H9 (cell line): ENCODE results near the gene CCBE1. TPM values are rescaled to one million over a fixed set of nuclear protein-coding genes. Genes with fewer than 3 reads are reported as not detected.

Experiments used
- DNase-seq: peaks from one replicate; pipeline ENCODE4 v3.0.0-alpha.2; 2017
- H2AFZ ChIP-seq: one replicate; pipeline ENCODE4 v1.6.1; 2013; ENCODE audit warnings: mild to moderate bottlenecking, low read length, control low read depth, moderate library complexity
- H2AK5ac ChIP-seq: 2 replicates; pipeline ENCODE4 v1.6.1; 2013; ENCODE audit warnings: low read length, control low read depth, mixed read lengths; ENCODE audit not compliant: insufficient read length
- H2BK120ac ChIP-seq: one replicate; pipeline ENCODE4 v1.6.1; 2013; ENCODE audit warnings: low read depth, mild to moderate bottlenecking, low read length, control low read depth, inconsistent platforms; ENCODE audit not compliant: poor library complexity, severe bottlenecking
- H2BK12ac ChIP-seq: 2 replicates; pipeline ENCODE4 v1.6.1; 2013; ENCODE audit warnings: low read length, control low read depth, mixed read lengths, low read depth; ENCODE audit not compliant: insufficient read length
- H2BK15ac ChIP-seq: 2 replicates; pipeline ENCODE4 v1.6.1; 2013; ENCODE audit warnings: low read depth, low read length, control low read depth
- H2BK20ac ChIP-seq: one replicate; pipeline ENCODE4 v1.6.1; 2013; ENCODE audit warnings: low read depth, mild to moderate bottlenecking, low read length, control low read depth, inconsistent platforms; ENCODE audit not compliant: poor library complexity, severe bottlenecking
- H2BK5ac ChIP-seq: 2 replicates; pipeline ENCODE4 v1.6.1; 2013; ENCODE audit warnings: low read length, control low read depth, mixed read lengths; ENCODE audit not compliant: insufficient read length
- H3K14ac ChIP-seq: 2 replicates; pipeline ENCODE4 v1.6.1; 2013; ENCODE audit warnings: low read length, control low read depth; ENCODE audit not compliant: insufficient read depth
- H3K18ac ChIP-seq: 2 replicates; pipeline ENCODE4 v1.6.1; 2013; ENCODE audit warnings: low read depth, mild to moderate bottlenecking, mixed read lengths, low read length, control low read depth; ENCODE audit not compliant: insufficient read length
- H3K23ac ChIP-seq: 2 replicates; pipeline ENCODE4 v1.6.1; 2013; ENCODE audit warnings: low read length, control low read depth, mixed read lengths, low read depth; ENCODE audit not compliant: insufficient read length
- H3K23me2 ChIP-seq: 2 replicates; pipeline ENCODE4 v1.6.1; 2013; ENCODE audit warnings: low read depth, mild to moderate bottlenecking, mixed read lengths, low read length, control low read depth; ENCODE audit not compliant: insufficient read length, poor library complexity, severe bottlenecking
- H3K27ac ChIP-seq: 2 replicates; pipeline ENCODE4 v1.5.1; 2013; ENCODE audit warnings: low read length, control low read depth, mixed read lengths, low read depth; ENCODE audit not compliant: insufficient read length
- H3K27me3 ChIP-seq: 2 replicates; pipeline ENCODE4 v1.6.1; 2013; ENCODE audit warnings: low read length, control low read depth, inconsistent platforms; ENCODE audit not compliant: insufficient read depth
- H3K4ac ChIP-seq: 2 replicates; pipeline ENCODE4 v1.6.1; 2013; ENCODE audit warnings: low read depth, mild to moderate bottlenecking, control low read depth, inconsistent platforms, low read length, moderate library complexity
- H3K4me1 ChIP-seq: 2 replicates; pipeline ENCODE4 v1.6.1; 2013; ENCODE audit warnings: low read length, control low read depth, inconsistent platforms; ENCODE audit not compliant: insufficient read depth
- H3K4me2 ChIP-seq: 2 replicates; pipeline ENCODE4 v1.6.1; 2013; ENCODE audit warnings: low read length, control low read depth, mixed read lengths; ENCODE audit not compliant: insufficient read length, insufficient read depth
- H3K56ac ChIP-seq: 2 replicates; pipeline ENCODE4 v1.6.1; 2013; ENCODE audit warnings: low read depth, mild to moderate bottlenecking, mixed read lengths, low read length, control low read depth; ENCODE audit not compliant: insufficient read length
- H3K79me1 ChIP-seq: 2 replicates; pipeline ENCODE4 v1.6.1; 2013; ENCODE audit warnings: low read depth, mild to moderate bottlenecking, moderate library complexity, low read length, control low read depth, inconsistent platforms; ENCODE audit not compliant: insufficient read depth, poor library complexity, severe bottlenecking
- H3K79me2 ChIP-seq: 2 replicates; pipeline ENCODE4 v1.6.1; 2013; ENCODE audit warnings: low read length, control low read depth, inconsistent platforms; ENCODE audit not compliant: insufficient read depth
- H3K9ac ChIP-seq: 2 replicates; pipeline ENCODE4 v1.6.1; 2013; ENCODE audit warnings: low read length, control low read depth, mixed read lengths; ENCODE audit not compliant: insufficient read length; ENCODE audit errors: extremely low read depth
- H3K9me3 ChIP-seq: one replicate; pipeline ENCODE4 v1.6.1; 2013; ENCODE audit warnings: low read depth, low read length, inconsistent platforms; ENCODE audit not compliant: control insufficient read depth
- H3T11ph ChIP-seq: one replicate; pipeline ENCODE4 v1.6.1; 2013; ENCODE audit warnings: mild to moderate bottlenecking, low read length, control low read depth, inconsistent platforms
- H4K20me1 ChIP-seq: one replicate; pipeline ENCODE4 v1.6.1; 2013; ENCODE audit not compliant: control insufficient read depth, insufficient read length, insufficient read depth
- H4K5ac ChIP-seq: 2 replicates; pipeline ENCODE4 v1.6.1; 2013; ENCODE audit warnings: low read depth, mild to moderate bottlenecking, mixed read lengths, low read length, control low read depth; ENCODE audit not compliant: insufficient read length
- H4K8ac ChIP-seq: replicated peaks from 2 replicates; pipeline ENCODE4 v1.6.1; 2013; ENCODE audit warnings: low read length, control low read depth, mixed read lengths, low read depth; ENCODE audit not compliant: insufficient read length
- H4K91ac ChIP-seq: 2 replicates; pipeline ENCODE4 v1.6.1; 2013; ENCODE audit warnings: low read depth, mild to moderate bottlenecking, moderate library complexity, mixed read lengths, low read length, control low read depth; ENCODE audit not compliant: insufficient read length
- H3K27ac Mint-ChIP-seq, 3 experiments: 2 replicates in 2 of 3; 3 replicates in 1 of 3; pipeline ENCODE4 v1.8.0; 2020 to 2021; ENCODE audit warnings: mixed read lengths in 3 of 3, mild to moderate bottlenecking in 1 of 3, moderate library complexity in 1 of 3
- H3K27me3 Mint-ChIP-seq: 2 replicates; pipeline ENCODE4 v1.8.0; 2021; ENCODE audit warnings: low read depth, mild to moderate bottlenecking, moderate library complexity, mixed read lengths
- H3K36me3 Mint-ChIP-seq, 3 experiments: 2 replicates in 2 of 3; 3 replicates in 1 of 3; pipeline ENCODE4 v1.8.0; 2020 to 2021; ENCODE audit warnings: low read depth in 3 of 3, mixed read lengths in 3 of 3; ENCODE audit not compliant: insufficient read depth in 1 of 3
- H3K4me1 Mint-ChIP-seq, 2 experiments: 2 replicates each; pipeline ENCODE4 v1.8.0; 2020; ENCODE audit warnings: mixed read lengths in 2 of 2
- H3K4me3 Mint-ChIP-seq, 2 experiments: 2 replicates in 1 of 2; 3 replicates in 1 of 2; pipeline ENCODE4 v1.8.0; 2020 to 2021; ENCODE audit warnings: mild to moderate bottlenecking in 2 of 2, mixed read lengths in 2 of 2, moderate library complexity in 1 of 2
- H3K9me3 Mint-ChIP-seq, 2 experiments: 2 replicates in 1 of 2; 3 replicates in 1 of 2; pipeline ENCODE4 v1.8.0; 2020; ENCODE audit warnings: mild to moderate bottlenecking in 2 of 2, mixed read lengths in 2 of 2, moderate library complexity in 1 of 2
- CTCF ChIP-seq: fragments of 200-600 bp; sonication (generic); conservative IDR thresholded peaks from 3 replicates; pipeline ENCODE4 v1.8.0; 2021; ENCODE audit warnings: antibody characterized with exemption, mild to moderate bottlenecking
- WGBS: extraction: QIAGEN DNeasy Blood & Tissue Kit; methylation state at CpG from one replicate; pipeline ENCODE4 v1.1.7; 2013; ENCODE audit warnings: missing lambda C conversion rate, low lambda C conversion rate, mixed read lengths; ENCODE audit not compliant: insufficient read length; ENCODE audit errors: extremely low coverage; 5-methylcytosine and 5-hydroxymethylcytosine counted together
- total RNA-seq: library from RNA; stranded (reverse); gene quantifications from 2 replicates; pipeline ENCODE4 v1.2.1, GENCODE V29; 2021

CCBE1 gene
- total RNA-seq, 1 experiment from 2014 or later: 0.39 TPM

- Histone ChIP-seq H3K79me2 (no peaks in the 10 kb centered on the region), H3K56ac (no peak overlapping the region), H4K8ac (no peak overlapping the region), H3K79me1 (no peaks in the 10 kb centered on the region), H3K18ac (no peak overlapping the region), H2BK12ac (no peak overlapping the region), H2BK120ac (no peak overlapping the region), H2AK5ac (no peak overlapping the region), H4K5ac (no peak overlapping the region), H3K27me3 (no peaks in the 10 kb centered on the region), H2BK5ac (no peak overlapping the region), H3K23ac (no peak overlapping the region), H2BK20ac (no peak overlapping the region), H3T11ph (no peak overlapping the region), H2AFZ (no peak overlapping the region), H3K27ac (no peak overlapping the region), H3K23me2 (no peaks in the 10 kb centered on the region), H4K20me1 (no peaks in the 10 kb centered on the region), H4K91ac (no peak overlapping the region), H3K9ac (no peak overlapping the region), H3K14ac (no peak overlapping the region), H3K4ac (no peak overlapping the region), H3K4me2 (no peak overlapping the region), H2BK15ac (no peak overlapping the region), H3K4me1 (no peaks in the 10 kb centered on the region), H3K9me3 (no peaks in the 10 kb centered on the region)
- Mint-ChIP-seq H3K27me3 (peaks cover 6% of the 10 kb centered on the region), H3K36me3 (no peaks in the 10 kb centered on the region; a peak in 1 of 7 replicates), H3K9me3 (no peaks in the 10 kb centered on the region), H3K4me1 (0 out of 4 replicates have a peak, but pooled peaks cover 0 to 3% of the 10 kb centered on the region in 2 experiments), H3K27ac (no peak overlapping the region), H3K4me3 (no peak overlapping the region)
- WGBS: no CpG with 5 or more reads among the region's 7 CpGs
- DNase-seq: no peak
- TF ChIP-seq CTCF: no peak
Measured at GRCh38 chr18:59429608-59430007, 267.6 kb downstream of the CCBE1 start.
